GM12878 (cell line): ENCODE data around the gene UBE3B. TPM values are rescaled to one million over a fixed set of nuclear protein-coding genes. Genes with fewer than 3 reads are reported as not detected.

Experiments
- ATAC-seq: fragments of 200-7000 bp; cut with Tn5 transposase; 3 replicates; pipeline ENCODE4 v1.9.1; 2020; ENCODE audit warnings: mild to moderate bottlenecking, moderate library complexity
- BruUV-seq: library from RNA; stranded (reverse); fragments of 400-500 nt; replicated peaks from 2 replicates; lab custom pipeline; 2021; lab: Mats Ljungman, UMichigan
- CTCF ChIA-PET: fragments of 300-600 bp; sonication (Branson Sonifier 250); formaldehyde crosslinking; extraction: SDS; loops from one replicate; lab custom pipeline; 2021; ENCODE audit warnings: inconsistent platforms; lab: Yijun Ruan, JAX
- POLR2A ChIA-PET: fragments of 350-600 bp; formaldehyde crosslinking; extraction: SDS; loops from one replicate; lab custom pipeline; 2021; ENCODE audit warnings: inconsistent platforms; lab: Charles Lee
- RAD21 ChIA-PET: fragments of 300-600 bp; sonication (Branson Sonifier 250); formaldehyde crosslinking; loops from one replicate; lab custom pipeline; 2023; ENCODE audit warnings: antibody characterized with exemption; ENCODE audit not compliant: unreplicated experiment; lab: Charles Lee
- SMC1A ChIA-PET: fragments of 300-600 bp; sonication (Branson Sonifier 250); formaldehyde crosslinking; loops from one replicate; lab custom pipeline; 2023; ENCODE audit not compliant: unreplicated experiment, uncharacterized antibody; lab: Charles Lee
- DNase-seq: peaks from one replicate; pipeline ENCODE4 v3.0.0-alpha.2; 2011; ENCODE audit warnings: low read depth, low spot score
- FAIRE-seq: peaks from 3 replicates; lab custom pipeline; 2011; peaks lifted over from hg19 to GRCh38; lab: Jason Lieb, UNC
- H2AFZ ChIP-seq: 2 replicates; pipeline ENCODE4 v1.6.0; 2011; ENCODE audit warnings: low read depth, low read length, control low read depth; ENCODE audit not compliant: control insufficient read depth
- H3K27ac ChIP-seq: 2 replicates; pipeline ENCODE4 v1.5.1; 2011; ENCODE audit warnings: control low read depth; ENCODE audit not compliant: control insufficient read depth, insufficient read depth
- H3K27me3 ChIP-seq, 2 experiments: replicated peaks in 1 of 2; 2 replicates each; pipeline versions ENCODE4 v1.6.0 to v1.6.1; 2011; ENCODE audit warnings: low read length in 1 of 2; ENCODE audit not compliant: control insufficient read depth in 2 of 2, insufficient read depth in 2 of 2
- H3K36me3 ChIP-seq, 2 experiments: 2 replicates each; pipeline ENCODE4 v1.5.1; 2011; ENCODE audit warnings: low read length in 1 of 2; ENCODE audit not compliant: control insufficient read depth in 2 of 2, insufficient read depth in 2 of 2
- H3K4me1 ChIP-seq: 2 replicates; pipeline ENCODE4 v1.6.1; 2011; ENCODE audit warnings: mild to moderate bottlenecking, low read length, moderate library complexity, mixed read lengths; ENCODE audit not compliant: control insufficient read depth, insufficient read depth
- H3K4me2 ChIP-seq: 2 replicates; pipeline ENCODE4 v1.6.0; 2011; ENCODE audit warnings: control low read depth; ENCODE audit not compliant: control insufficient read depth, insufficient read depth
- H3K4me3 ChIP-seq: fragments of 200-600 bp; sonication (generic); 2 replicates; pipeline ENCODE4 v1.5.1; 2016
- H3K79me2 ChIP-seq: 2 replicates; pipeline ENCODE4 v1.6.0; 2011; ENCODE audit warnings: low read length; ENCODE audit not compliant: control insufficient read depth, insufficient read depth
- H3K9ac ChIP-seq: 2 replicates; pipeline ENCODE4 v1.8.0; 2011; ENCODE audit warnings: low read length, control low read depth, mixed read lengths; ENCODE audit not compliant: control insufficient read depth, insufficient read depth
- H3K9me3 ChIP-seq: replicated peaks from 3 replicates; pipeline ENCODE4 v1.5.1; 2011; ENCODE audit warnings: mild to moderate bottlenecking, low read length; ENCODE audit not compliant: control insufficient read depth, insufficient read depth
- H4K20me1 ChIP-seq: 2 replicates; pipeline ENCODE4 v1.6.0; 2011; ENCODE audit not compliant: control insufficient read depth, insufficient read depth
- EGR1 ChIP-seq, 2 experiments: IDR thresholded peaks; 1 replicate in 1 of 2; 2 replicates in 1 of 2; pipeline ENCODE4 v1.6.1; 2011 to 2012; ENCODE audit warnings: low read depth in 2 of 2, low read length in 2 of 2, borderline replicate concordance in 1 of 2, mild to moderate bottlenecking in 1 of 2, moderate library complexity in 1 of 2
- FOXK2 ChIP-seq: fragments of 450-650 bp; IDR thresholded peaks from 2 replicates; pipeline ENCODE4 v1.6.1; 2017; ENCODE audit warnings: mild to moderate bottlenecking, moderate library complexity
- FOXM1 ChIP-seq: IDR thresholded peaks from 2 replicates; pipeline ENCODE4 v1.6.1; 2012; ENCODE audit warnings: low read depth, mild to moderate bottlenecking, inconsistent platforms, low read length, moderate library complexity
- LARP7 ChIP-seq: fragments of 450-650 bp; IDR thresholded peaks from 2 replicates; pipeline ENCODE4 v1.6.1; 2017; ENCODE audit warnings: mild to moderate bottlenecking
- MYB ChIP-seq: fragments of 150-350 bp; IDR thresholded peaks from 2 replicates; pipeline ENCODE4 v1.6.1; 2014; ENCODE audit warnings: mild to moderate bottlenecking, low read depth, low read length, borderline replicate concordance
- NFXL1 ChIP-seq: fragments of 450-650 bp; IDR thresholded peaks from 2 replicates; pipeline ENCODE4 v1.6.1; 2017; ENCODE audit warnings: antibody characterized with exemption, mild to moderate bottlenecking, borderline replicate concordance
- POLR2AphosphoS2 ChIP-seq: IDR thresholded peaks from 2 replicates; pipeline ENCODE4 v1.6.1; 2011; ENCODE audit warnings: low read depth, mild to moderate bottlenecking, low read length, improper control_type of control experiment, moderate library complexity
- REST ChIP-seq: IDR thresholded peaks from 2 replicates; pipeline ENCODE4 v1.6.1; 2012; ENCODE audit warnings: mild to moderate bottlenecking, low read depth, low read length
- SIX5 ChIP-seq: IDR thresholded peaks from 2 replicates; pipeline ENCODE4 v1.6.1; 2011; ENCODE audit warnings: mild to moderate bottlenecking, low read depth, low read length, moderate library complexity; ENCODE audit not compliant: severe bottlenecking
- SPI1 ChIP-seq: IDR thresholded peaks from 2 replicates; pipeline ENCODE4 v1.6.1; 2011; ENCODE audit warnings: low read depth, mild to moderate bottlenecking, low read length, moderate library complexity, borderline replicate concordance; ENCODE audit not compliant: insufficient read depth
- YBX1 ChIP-seq: fragments of 450-650 bp; IDR thresholded peaks from 2 replicates; pipeline ENCODE4 v1.6.1; 2016; ENCODE audit warnings: antibody characterized with exemption
- YY1 ChIP-seq: IDR thresholded peaks from 2 replicates; pipeline ENCODE4 v1.6.1; 2011; ENCODE audit warnings: low read depth, mild to moderate bottlenecking, low read length
- WGBS: methylation state at CpG from one replicate; pipeline ENCODE4 v1.1.6; 2016; ENCODE audit warnings: low lambda C conversion rate; ENCODE audit not compliant: insufficient replicate concordance, insufficient coverage; ENCODE audit errors: missing lambda C conversion rate; 5-methylcytosine and 5-hydroxymethylcytosine counted together
- in situ Hi-C: fragments of 300-500 bp; cut with MboI; formaldehyde crosslinking; loops from 9 replicates; pipeline ENCODE4 v1.14.3; 2018; ENCODE audit warnings: mixed read lengths
- intact Hi-C: fragments of 100-400 bp; cut with micrococcal nuclease; formaldehyde crosslinking; loops from one replicate; pipeline ENCODE4 v1.14.2; 2022; ENCODE audit not compliant: unreplicated experiment
- polyA plus RNA-seq, 11 experiments: library from polyadenylated mRNA; depleted of rRNA in 4 of 11; unstranded in 6 of 11; stranded (reverse) in 5 of 11; fragments of >200 nt; fragmentation: Nextera tagmentation in 4 of 11; fragmentation: Illumina TruSeq in 1 of 11; extraction: Ambion mirVana in 4 of 11; extraction: Trizol in 1 of 11; gene quantifications; 1 replicate in 1 of 11; 2 replicates in 10 of 11; pipeline versions ENCODE4 v1.2.1 to v1.2.3, GENCODE V29; 2011 to 2016; ENCODE audit warnings: inconsistent platforms in 2 of 11, missing spikeins in 2 of 11, low read depth in 1 of 11
- total RNA-seq, 4 experiments: library from RNA; depleted of rRNA in 3 of 4; stranded (reverse); fragments of >200 nt in 3 of 4; fragmentation: Illumina TruSeq in 1 of 4; extraction: Trizol in 1 of 4; gene quantifications; 2 replicates each; pipeline versions ENCODE4 v1.2.1 to v1.2.3, GENCODE V29; 2013 to 2021

Gene UBE3B
- total and polyA plus RNA-seq, 10 of the 15 experiments (the other 5 are each of a cell fraction or from before 2014, with no cell fraction given) = 7.4 to 25.3 (median 17.1) TPM

GRCh38 chr12:109550281-109550680, 72.8 kb downstream of the UBE3B start:
- intact Hi-C loops (no loop called here), in situ Hi-C loops (no loop called here)
- no peak overlapping the region for H3K9ac ChIP-seq
- H3K36me3 ChIP-seq = no peaks in the 10 kb centered on the region
- H3K27ac ChIP-seq = no peak overlapping the region
- no TSS peak for BruUV-seq
- H2AFZ ChIP-seq = no peak overlapping the region
- no peaks in the 10 kb centered on the region for H3K79me2 ChIP-seq
- RAD21 ChIA-PET = no interaction called here
- H3K9me3 ChIP-seq = no peaks in the 10 kb centered on the region
- TF ChIP-seq SPI1 (no peak), MYB (no peak), FOXK2 (no peak), LARP7 (no peak), POLR2AphosphoS2 (no peak), SIX5 (no peak), YY1 (no peak), FOXM1 (no peak), YBX1 (no peak), EGR1 (IDR thresholded peaks at IDR 0.05; ENCODE audit: borderline replicate concordance in 1 of 2, low read depth in 2 of 2, low read length in 2 of 2) (no peak), REST (no peak), NFXL1 (no peak)
- POLR2A ChIA-PET = interaction anchor here (0.7 kb wide), 2 partner anchors 13 to 90 kb away, joined by 3 read pairs; no protein-coding TSS in a partner anchor
- no peak for FAIRE-seq
- ATAC-seq = no peak
- no peak overlapping the region for H3K4me3 ChIP-seq
- no peaks in the 10 kb centered on the region for H3K27me3 ChIP-seq
- H3K4me2 ChIP-seq = no peak overlapping the region
- H4K20me1 ChIP-seq = no peaks in the 10 kb centered on the region
- no peak for DNase-seq
- CTCF ChIA-PET = no interaction called here
- SMC1A ChIA-PET = interaction anchor here (0.7 kb wide), 1 partner anchor 174 kb away, joined by 3 read pairs; no protein-coding TSS in a partner anchor
- 47% methylated on average over 12 of the region's 12 CpGs for WGBS
- H3K4me1 ChIP-seq = no peaks in the 10 kb centered on the region
